Endometrium (tissue), 2 donors: ENCODE data around the gene UFSP1.

ENCODE experiments used
- FAIRE-seq: peaks from 2 replicates; lab custom pipeline; 2012; peaks lifted over from hg19 to GRCh38; lab: Jason Lieb, UNC
- donor health status: control.
- donor health status: control.

UFSP1 gene

GRCh38 chr7:100882201-100882600 lies 7.3 kb downstream of the UFSP1 start:
- no peak for FAIRE-seq

DNA sequence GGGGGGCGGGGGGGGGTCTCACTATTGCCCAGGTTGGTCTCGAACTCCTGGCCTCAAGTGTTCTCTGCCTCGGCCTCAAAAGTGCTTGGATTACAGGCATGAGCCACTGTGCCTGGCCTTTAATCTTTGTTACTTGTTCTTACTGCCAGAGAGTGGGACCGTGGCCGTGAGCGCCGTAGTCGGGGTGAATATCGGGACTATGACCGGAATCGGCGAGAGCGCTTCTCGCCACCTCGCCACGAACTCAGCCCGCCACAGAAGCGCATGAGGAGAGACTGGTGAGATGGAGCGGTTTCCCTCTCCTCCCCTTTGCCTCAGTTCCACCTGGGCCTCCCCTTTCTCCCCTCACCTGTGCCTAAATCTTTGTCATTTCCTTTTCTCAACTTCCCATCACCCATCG lies 8.4 kb downstream of the UFSP1 start:
- no peak for FAIRE-seq

DNA sequence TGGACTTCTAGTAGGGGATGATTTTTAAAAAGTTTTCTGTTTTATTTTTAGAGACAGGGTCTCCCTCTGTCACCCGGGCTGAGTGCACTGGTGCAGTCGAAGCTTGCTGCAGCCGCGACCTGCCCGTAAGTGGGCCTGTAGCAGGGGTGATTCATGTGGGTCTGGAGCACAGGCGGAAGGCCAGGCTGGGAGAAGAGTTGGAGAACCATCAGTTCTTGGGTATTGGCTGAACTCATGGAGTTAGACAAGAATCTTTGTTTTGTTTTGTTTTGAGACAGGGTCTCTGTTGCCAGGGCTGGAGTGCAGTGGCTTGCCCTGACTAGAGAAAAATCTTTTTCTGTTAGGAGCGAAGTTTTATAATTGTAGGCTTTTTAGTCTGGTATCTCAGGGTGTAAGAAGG lies 8.9 kb downstream of the UFSP1 start:
- FAIRE-seq, result no peak

DNA sequence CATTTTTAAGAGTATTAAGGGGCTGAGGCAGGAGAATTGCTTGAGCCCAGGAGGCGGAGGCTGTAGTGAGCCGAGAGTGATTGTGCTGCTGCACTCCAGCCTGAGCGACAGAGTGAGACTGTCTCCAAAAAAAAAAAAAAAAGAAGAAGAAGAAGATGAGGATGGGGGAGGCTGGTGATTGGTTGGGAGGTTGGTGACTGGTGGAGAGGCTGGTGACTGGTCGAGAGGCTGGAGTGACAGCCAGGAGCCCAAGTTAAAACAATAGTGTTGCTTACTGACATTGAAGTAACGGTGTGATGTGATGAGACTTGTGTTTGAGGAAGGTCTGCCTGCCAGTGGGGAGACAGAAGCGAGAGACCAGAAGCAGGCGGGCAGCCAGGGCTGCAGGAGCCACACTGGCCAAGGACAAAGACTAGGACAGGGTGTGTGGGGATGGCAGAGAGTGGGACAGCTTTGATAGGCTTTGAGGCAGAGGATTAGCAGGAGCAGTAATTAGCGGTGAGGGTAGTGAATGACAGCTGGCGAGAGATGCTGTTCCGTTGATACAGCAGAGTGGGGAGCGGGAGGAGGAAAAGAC lies 9.7 kb downstream of the UFSP1 start:
- FAIRE-seq, result no peak

DNA sequence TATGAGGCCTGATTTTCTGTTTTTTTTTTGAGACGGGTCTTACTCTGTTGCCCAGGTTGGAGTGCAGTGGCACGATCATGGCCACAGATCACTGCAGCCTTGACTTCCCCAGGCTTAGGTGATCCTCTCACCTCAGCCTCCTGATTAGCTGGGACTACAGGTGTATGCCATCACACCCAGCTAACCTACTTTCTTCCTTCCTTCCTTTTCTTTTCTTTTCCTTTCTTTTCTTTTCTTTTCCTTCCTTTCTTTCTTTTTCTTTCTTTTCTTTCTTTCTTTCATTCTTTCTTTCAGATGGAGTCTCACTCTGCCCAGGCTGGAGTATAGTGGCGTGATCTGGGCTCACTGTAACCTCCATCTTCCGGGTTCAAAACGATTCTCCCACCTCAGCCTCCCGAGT lies 10.8 kb downstream of the UFSP1 start:
- no peak for FAIRE-seq

- FAIRE-seq, result no peak
Observed at GRCh38 chr7:100878013-100878412, 11.5 kb downstream of the UFSP1 start.

GRCh38 chr7:100875356-100875751 lies 14.2 kb downstream of the UFSP1 start:
- FAIRE-seq, result no peak

DNA sequence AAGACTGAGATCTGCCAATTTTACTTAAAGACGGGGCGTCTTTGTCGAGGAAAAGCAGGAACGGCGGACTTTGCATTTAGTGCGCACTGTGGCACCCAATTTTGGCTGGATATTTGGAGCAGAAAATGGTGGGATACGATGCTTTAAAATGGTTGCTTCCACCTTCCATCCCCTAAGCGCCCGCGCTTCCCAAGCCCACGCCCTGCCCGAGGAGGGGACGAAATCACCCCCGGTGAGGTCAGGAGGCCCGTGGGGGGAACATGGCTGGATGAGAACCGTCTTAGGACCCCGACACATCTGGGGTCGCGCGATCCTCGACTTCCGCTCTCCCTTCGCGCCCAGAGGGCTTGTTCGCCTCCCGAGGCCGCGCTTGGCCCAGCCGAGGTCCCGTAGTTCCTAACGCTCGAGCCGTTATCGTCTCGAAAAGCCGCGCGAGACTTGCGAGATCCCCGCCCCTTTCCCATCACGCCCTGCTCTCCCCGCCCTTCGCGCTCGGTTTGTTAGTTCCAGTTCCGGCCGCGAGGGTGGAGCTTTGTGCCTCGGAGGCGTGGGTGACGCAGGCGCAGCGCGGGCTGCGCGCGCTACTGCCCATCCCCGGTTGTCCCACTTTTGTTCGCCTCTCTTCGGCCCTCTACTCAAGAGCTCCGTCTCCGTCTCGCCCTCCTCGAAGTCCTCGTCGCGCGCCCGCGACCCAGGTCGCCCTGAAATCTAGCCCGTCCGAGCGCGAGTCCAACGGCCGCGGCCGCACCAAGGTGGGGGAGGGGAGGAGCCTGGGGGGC lies 14.7 kb downstream of the UFSP1 start, which contains the start of gene SRRT:
Gene SRRT, plus strand, starts transcription at position 527 of the 779 bp plus-strand sequence. CDS start 488 bp downstream, outside the sequence.
- peak; percentile 94 for FAIRE-seq

DNA sequence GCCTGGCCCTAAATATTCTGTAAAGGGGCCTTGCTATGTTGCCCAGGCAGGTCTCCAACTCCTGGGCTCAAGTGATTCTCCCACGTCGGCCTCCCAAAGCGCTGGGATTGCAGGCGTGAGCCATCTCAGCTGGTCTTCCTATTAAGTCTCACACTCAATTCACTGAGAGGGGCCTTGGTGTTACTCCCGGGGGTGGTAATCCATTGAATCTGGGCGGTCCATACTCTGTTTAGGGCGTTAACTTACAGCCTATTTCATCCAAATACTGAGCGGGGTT lies 15.3 kb downstream of the UFSP1 start:
- FAIRE-seq, result no peak

GRCh38 chr7:100873599-100874299 lies 15.8 kb downstream of the UFSP1 start:
- FAIRE-seq, result no peak

- FAIRE-seq, result no peak
Observed at GRCh38 chr7:100867776-100868485, 21.6 kb downstream of the UFSP1 start.

GRCh38 chr7:100867040-100867775 lies 22.3 kb downstream of the UFSP1 start, which contains the start of gene TRIP6:
TSS of gene TRIP6 (plus strand) at chr7:100867387. CDS start at chr7:100867498, 111 bp downstream.
- FAIRE-seq, result peak; percentile 51

GRCh38 chr7:100866729-100867039 lies 22.8 kb downstream of the UFSP1 start:
- no peak for FAIRE-seq

- no peak for FAIRE-seq
Observed at GRCh38 chr7:100865938-100866728, 23.4 kb downstream of the UFSP1 start.

DNA sequence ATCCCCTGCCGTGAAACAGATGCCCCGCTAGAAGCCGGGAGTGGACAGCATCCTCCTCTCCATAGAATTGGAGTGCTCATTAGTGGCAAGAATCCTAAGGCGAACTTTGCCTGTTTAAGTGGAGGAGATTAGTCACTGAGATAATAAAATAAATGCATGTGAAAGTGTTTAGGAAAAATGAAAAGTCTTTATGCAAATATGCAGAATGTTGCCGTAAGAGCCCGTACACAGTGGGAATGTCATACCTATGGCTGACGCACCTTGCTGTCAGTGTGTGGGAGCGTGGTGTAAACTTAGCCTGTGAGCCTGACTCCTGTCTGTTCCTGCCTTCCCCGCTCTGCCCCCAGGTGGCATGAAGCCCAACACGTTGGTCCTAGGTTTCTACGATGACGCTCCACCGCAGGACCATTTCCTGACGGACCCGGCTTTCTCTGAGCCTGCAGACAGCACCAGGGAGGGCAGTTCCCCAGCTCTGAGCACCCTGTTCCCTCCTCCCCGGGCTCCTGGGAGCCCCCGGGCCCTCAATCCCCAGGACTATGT lies 24.1 kb downstream of the UFSP1 start:
- FAIRE-seq, result no peak

DNA sequence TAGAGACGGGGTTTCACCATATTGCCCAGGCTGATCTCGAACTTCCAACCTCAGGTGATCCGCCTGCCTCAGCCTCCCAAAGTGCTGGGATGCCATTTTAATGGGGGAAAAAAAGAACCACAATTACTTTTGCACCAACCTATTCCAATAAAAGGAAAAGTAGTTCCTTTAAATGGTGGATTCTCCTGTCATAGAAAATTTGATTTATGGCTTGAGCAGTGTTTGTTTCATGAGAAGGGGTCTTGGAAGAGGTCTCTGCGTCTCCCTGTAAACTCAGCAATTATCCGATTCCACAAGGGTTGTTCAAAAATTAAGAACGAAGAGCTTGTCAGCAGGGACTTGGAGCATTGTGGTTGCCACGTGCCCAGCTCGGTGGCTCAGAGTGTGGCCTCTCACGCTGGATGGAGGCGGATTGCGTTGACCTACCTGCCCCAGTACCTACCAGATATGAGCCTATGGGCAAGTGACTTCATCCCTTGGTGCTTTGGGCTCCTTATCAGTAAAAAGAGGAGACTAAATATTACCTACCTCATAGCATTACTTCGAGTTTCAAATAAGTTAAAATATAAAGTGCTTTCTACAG lies 25.2 kb downstream of the UFSP1 start:
- FAIRE-seq, result no peak

DNA sequence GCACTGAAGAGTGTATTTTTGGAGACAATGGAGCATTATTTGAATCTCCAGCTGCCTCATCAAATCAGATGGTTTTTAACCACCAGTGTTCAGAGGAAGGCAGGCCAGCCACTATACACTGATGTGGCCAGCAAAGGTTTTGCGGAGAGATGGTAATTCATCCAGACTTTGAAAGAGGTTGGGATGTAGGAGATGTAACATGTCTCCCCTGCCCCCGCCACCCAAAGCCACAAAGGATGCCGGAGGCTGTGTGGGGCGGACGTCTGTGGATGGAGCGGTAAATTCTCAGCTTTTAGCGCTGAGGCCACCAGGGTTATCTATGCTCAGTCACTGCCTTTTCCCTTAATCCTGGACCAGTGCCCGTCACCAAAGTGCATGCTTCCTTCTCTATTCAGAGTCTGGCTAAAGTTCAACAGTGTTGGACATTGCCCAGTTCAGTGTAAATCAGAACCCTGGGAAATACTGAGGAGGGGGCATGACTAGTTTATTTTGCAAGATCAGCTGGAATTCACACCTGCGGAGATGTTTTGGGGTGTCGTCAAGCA lies 26.0 kb downstream of the UFSP1 start:
- FAIRE-seq, result no peak

DNA sequence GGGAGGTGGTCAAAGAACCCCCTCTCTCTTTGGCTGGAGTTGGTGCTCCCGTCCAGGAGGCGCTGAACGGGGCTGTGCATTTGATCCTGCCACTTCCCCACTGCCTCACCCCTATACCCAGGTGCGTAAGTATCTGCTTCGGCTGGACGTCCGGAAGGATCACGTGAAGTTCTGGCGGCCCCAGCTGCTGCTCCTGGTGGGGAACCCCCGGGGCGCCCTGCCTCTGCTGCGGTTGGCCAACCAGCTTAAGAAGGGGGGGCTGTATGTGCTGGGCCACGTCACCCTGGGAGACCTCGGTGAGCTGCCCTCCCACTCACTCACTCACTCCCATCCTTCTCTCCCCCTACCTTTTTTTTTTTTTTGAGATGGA lies 27.9 kb downstream of the UFSP1 start:
- FAIRE-seq, result no peak

GRCh38 chr7:100860702-100861615 lies 28.6 kb downstream of the UFSP1 start:
- FAIRE-seq, result no peak
